ENCODE results near the gene GPM6B. TPM values are rescaled to one million over a fixed set of nuclear protein-coding genes. Genes with fewer than 3 reads are reported as not detected.

Gene GPM6B
- total RNA-seq, 1 donor from 2014 or later, result 21.8 TPM

- Mint-ChIP-seq H3K4me3 (ENCODE audit: low read depth) (no peak overlapping the region), H3K27me3 (no peaks in the 10 kb centered on the region), H3K4me1 (ENCODE audit: low read depth) (peaks cover 3% of the 10 kb centered on the region), H3K36me3 (ENCODE audit: insufficient read depth) (peaks cover 23% of the 10 kb centered on the region), H3K9me3 (ENCODE audit: low read depth) (peaks cover 6% of the 10 kb centered on the region), H3K27ac (no peak overlapping the region)
- TF ChIP-seq, protein P1, sequence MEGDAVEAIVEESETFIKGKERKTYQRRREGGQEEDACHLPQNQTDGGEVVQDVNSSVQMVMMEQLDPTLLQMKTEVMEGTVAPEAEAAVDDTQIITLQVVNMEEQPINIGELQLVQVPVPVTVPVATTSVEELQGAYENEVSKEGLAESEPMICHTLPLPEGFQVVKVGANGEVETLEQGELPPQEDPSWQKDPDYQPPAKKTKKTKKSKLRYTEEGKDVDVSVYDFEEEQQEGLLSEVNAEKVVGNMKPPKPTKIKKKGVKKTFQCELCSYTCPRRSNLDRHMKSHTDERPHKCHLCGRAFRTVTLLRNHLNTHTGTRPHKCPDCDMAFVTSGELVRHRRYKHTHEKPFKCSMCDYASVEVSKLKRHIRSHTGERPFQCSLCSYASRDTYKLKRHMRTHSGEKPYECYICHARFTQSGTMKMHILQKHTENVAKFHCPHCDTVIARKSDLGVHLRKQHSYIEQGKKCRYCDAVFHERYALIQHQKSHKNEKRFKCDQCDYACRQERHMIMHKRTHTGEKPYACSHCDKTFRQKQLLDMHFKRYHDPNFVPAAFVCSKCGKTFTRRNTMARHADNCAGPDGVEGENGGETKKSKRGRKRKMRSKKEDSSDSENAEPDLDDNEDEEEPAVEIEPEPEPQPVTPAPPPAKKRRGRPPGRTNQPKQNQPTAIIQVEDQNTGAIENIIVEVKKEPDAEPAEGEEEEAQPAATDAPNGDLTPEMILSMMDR (IDR thresholded peaks at IDR 0.05; ENCODE audit: unreplicated experiment), result no peak
- DNase-seq (ENCODE audit: low spot score, unreplicated experiment), result no peak
Observed at GRCh38 chrX:13763489-13763888, 53.4 kb downstream of the GPM6B start.

- no peak for DNase-seq (ENCODE audit: low spot score, unreplicated experiment)
- Mint-ChIP-seq H3K36me3 (ENCODE audit: insufficient read depth) (peaks cover 19% of the 10 kb centered on the region), H3K27me3 (no peaks in the 10 kb centered on the region), H3K9me3 (ENCODE audit: low read depth) (peaks cover 4% of the 10 kb centered on the region), H3K4me1 (ENCODE audit: low read depth) (peaks cover 3% of the 10 kb centered on the region), H3K27ac (no peak overlapping the region), H3K4me3 (ENCODE audit: low read depth) (no peak overlapping the region)
- TF ChIP-seq, protein P1 (IDR thresholded peaks at IDR 0.05; ENCODE audit: unreplicated experiment), result no peak
Observed at GRCh38 chrX:13761606-13762414, 55.1 kb downstream of the GPM6B start.

GRCh38 chrX:13760426-13760825, 56.5 kb downstream of the GPM6B start:
- Mint-ChIP-seq H3K36me3 (ENCODE audit: insufficient read depth) (peaks cover 12% of the 10 kb centered on the region), H3K9me3 (ENCODE audit: low read depth) (no peaks in the 10 kb centered on the region), H3K4me1 (ENCODE audit: low read depth) (peaks cover 3% of the 10 kb centered on the region), H3K27me3 (no peaks in the 10 kb centered on the region), H3K27ac (no peak overlapping the region), H3K4me3 (ENCODE audit: low read depth) (no peak overlapping the region)
- TF ChIP-seq, protein P1 (IDR thresholded peaks at IDR 0.05; ENCODE audit: unreplicated experiment), result no peak
- DNase-seq (ENCODE audit: low spot score, unreplicated experiment), result no peak

GRCh38 chrX:13759152-13759718, 57.7 kb downstream of the GPM6B start:
- Mint-ChIP-seq H3K27me3 (no peaks in the 10 kb centered on the region), H3K36me3 (ENCODE audit: insufficient read depth) (peaks cover 12% of the 10 kb centered on the region), H3K9me3 (ENCODE audit: low read depth) (no peaks in the 10 kb centered on the region), H3K4me1 (ENCODE audit: low read depth) (peaks cover 3% of the 10 kb centered on the region), H3K4me3 (ENCODE audit: low read depth) (no peak overlapping the region), H3K27ac (no peak overlapping the region)
- TF ChIP-seq, protein P1 (IDR thresholded peaks at IDR 0.05; ENCODE audit: unreplicated experiment), result no peak
- DNase-seq (ENCODE audit: low spot score, unreplicated experiment), result no peak

GRCh38 chrX:13756381-13756780, 60.5 kb downstream of the GPM6B start:
- H3K27ac Mint-ChIP-seq, result no peak overlapping the region
- DNase-seq (ENCODE audit: low spot score, unreplicated experiment), result no peak
- no peaks in the 10 kb centered on the region for H3K9me3 Mint-ChIP-seq (ENCODE audit: low read depth)
- peaks cover 17% of the 10 kb centered on the region for H3K36me3 Mint-ChIP-seq (ENCODE audit: insufficient read depth)
- no peaks in the 10 kb centered on the region for H3K4me1 Mint-ChIP-seq (ENCODE audit: low read depth)
- TF ChIP-seq, protein P1 (IDR thresholded peaks at IDR 0.05; ENCODE audit: unreplicated experiment), result no peak
- H3K27me3 Mint-ChIP-seq, result no peaks in the 10 kb centered on the region
- H3K4me3 Mint-ChIP-seq (ENCODE audit: low read depth), result no peak overlapping the region
